Measurements from ENCODE around the gene USP37. TPM values are rescaled to one million over a fixed set of nuclear protein-coding genes. Genes with fewer than 3 reads are reported as not detected.
"Not testable (repeated sequence)": the region's sequence is repeated elsewhere in the genome, so short reads cannot be mapped to it uniquely, and the experiment has no call there.

Gene USP37
- total RNA-seq, 1 experiment from 2014 or later: 19.2 TPM

DNA sequence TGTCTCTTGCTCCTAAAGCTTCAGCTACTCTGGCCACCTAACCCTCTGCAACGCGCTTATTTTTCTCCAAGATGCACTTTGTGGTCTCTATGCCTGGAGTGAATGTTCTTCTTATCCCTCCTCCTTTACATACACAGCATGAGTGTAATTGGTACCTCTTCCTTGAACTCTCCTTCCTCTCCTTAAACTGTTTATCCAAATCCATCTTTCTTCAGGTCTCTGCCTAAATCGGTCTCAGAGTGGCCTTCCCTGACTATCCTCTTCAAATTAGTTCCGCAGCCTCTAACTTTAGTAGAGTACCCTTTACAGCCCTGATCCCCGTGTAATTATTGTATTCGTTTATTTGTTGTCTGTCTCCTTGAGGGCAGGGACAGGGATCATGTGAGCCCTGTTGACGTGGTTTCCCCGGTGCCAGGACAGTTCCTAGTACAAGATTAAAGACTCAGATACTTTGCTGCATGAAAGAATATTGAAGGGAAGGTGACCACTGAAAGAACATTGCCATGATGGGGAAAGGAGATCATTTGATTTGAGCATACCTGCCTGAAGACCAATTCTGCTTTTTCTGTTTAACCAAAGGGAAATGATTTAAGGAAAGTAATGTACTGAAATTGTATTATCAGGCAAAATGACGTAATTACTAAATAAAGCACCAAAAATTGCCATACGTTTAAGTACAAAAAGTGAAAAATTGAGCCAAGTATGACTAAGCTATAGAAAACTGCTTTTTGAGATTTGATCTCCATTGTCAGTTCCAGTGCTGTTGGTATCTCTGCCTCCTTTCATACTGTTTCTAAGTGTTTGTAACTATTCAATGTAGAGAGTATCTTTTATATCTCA lies 1.7 kb upstream of the USP37 start:
- Histone ChIP-seq H3K36me3 (peaks cover 50% of the 10 kb centered on the region), H3K27me3 (replicated peaks) (no peaks in the 10 kb centered on the region), H3K9me3 (replicated peaks) (no peaks in the 10 kb centered on the region), H3K4me1 (replicated peaks) (peaks cover 21% of the 10 kb centered on the region), H3K27ac (peak overlapping the region; percentile 84), H3K4me3 (peak overlapping the region; percentile 71)
- peak in 1 of 2 experiments; percentile 54 for DNase-seq (ENCODE audit: low read depth in 1 of 2, low spot score in 2 of 2)

DNA sequence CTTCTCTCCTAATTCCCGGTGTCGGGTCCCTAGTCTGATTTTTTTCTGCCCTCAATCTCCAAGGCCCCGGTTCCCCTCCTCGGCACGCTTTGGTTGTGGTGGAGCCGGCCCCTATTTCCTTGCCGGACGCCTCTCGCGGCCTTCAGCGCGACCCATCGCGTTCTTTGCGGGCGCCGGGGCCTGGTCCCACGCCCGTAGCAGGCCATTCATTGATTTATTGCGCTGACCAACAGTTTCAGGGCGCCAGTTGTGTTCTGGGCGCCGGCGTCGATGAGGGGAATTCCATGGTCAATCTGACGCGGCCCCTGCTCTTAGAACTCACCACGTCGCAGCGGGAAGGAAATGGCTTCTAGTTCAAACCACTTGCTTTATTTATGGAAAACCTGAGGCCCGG lies 884 bp upstream of the USP37 start:
- H3K4me3 ChIP-seq: peak overlapping the region; percentile 71
- H3K9me3 ChIP-seq (replicated peaks): no peaks in the 10 kb centered on the region
- peaks cover 46% of the 10 kb centered on the region for H3K36me3 ChIP-seq
- no peaks in the 10 kb centered on the region for H3K27me3 ChIP-seq (replicated peaks)
- H3K4me1 ChIP-seq (replicated peaks): peaks cover 21% of the 10 kb centered on the region
- peak overlapping the region; percentile 84 for H3K27ac ChIP-seq
- DNase-seq (ENCODE audit: low read depth in 1 of 2, low spot score in 2 of 2): peak in 1 of 2 experiments; percentile 58

DNA sequence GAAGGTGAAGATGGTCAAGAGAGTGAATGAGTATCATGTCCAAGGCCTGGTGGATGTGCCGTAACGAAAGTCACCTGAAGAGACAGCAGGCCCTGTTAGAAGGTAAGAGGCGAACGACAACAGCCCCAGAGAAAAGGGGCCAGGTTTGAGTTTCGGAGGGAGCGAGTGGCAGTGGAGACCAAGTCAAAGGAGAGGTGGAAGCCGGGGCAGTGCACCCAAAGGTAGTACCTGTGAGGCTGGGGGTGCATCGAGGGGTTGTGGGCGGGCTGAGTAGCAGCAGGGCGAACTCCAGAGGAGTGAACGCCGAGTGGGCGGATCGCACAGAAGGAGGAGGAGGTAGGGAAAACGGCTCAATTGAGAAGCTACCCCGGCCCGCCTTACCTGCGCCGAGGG lies 358 bp downstream of the USP37 start:
- Histone ChIP-seq H3K36me3 (peaks cover 50% of the 10 kb centered on the region), H3K4me1 (replicated peaks) (peaks cover 21% of the 10 kb centered on the region), H3K27me3 (replicated peaks) (no peaks in the 10 kb centered on the region), H3K27ac (peak overlapping the region; percentile 80), H3K9me3 (replicated peaks) (no peaks in the 10 kb centered on the region), H3K4me3 (peak overlapping the region; percentile 71)
- no peak for DNase-seq (ENCODE audit: low read depth in 1 of 2, low spot score in 2 of 2)

DNA sequence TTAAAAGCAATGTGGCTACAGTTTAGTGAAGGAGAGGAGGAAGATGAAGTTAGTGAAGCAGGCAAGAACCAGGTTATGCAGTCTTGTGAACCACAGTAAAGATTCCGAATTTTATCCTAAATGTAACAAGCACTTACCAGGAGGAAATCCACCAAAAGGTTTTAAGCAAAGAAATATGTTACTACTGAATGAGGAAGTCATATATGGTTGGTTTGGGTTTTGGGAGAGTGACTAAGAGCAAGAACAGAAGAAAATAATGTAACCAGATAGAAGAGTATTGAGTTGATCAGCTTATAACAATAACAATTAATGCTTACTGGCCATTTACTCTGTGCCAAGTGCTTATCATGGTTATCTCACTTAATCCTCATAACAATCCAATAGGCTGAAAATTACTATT lies 1.9 kb downstream of the USP37 start:
- peaks cover 21% of the 10 kb centered on the region for H3K4me1 ChIP-seq (replicated peaks)
- H3K4me3 ChIP-seq: no peak overlapping the region
- H3K36me3 ChIP-seq: peaks cover 55% of the 10 kb centered on the region
- H3K27ac ChIP-seq: no peak overlapping the region
- DNase-seq (ENCODE audit: low read depth in 1 of 2, low spot score in 2 of 2): no peak
- no peaks in the 10 kb centered on the region for H3K9me3 ChIP-seq (replicated peaks)
- no peaks in the 10 kb centered on the region for H3K27me3 ChIP-seq (replicated peaks)

DNA sequence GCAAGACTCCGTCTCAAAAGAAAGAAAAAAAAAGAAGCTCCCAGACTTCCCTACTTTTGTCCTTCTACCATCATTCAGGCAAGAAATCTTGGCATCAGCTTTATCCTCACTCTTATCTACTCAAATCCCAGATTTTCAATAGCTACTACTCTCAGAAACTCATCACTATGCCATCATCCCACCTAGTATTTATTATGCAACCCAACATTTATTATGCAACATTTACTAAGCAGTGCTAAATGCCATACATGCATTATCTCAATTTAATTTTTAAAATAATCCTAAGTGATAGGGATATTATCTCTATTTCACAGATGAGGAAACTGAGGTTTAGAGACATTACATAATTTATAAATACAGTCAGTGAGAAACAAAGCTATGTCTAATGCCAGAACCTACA lies 4.1 kb downstream of the USP37 start:
- Histone ChIP-seq H3K27ac (no peak overlapping the region), H3K9me3 (replicated peaks) (no peaks in the 10 kb centered on the region), H3K27me3 (replicated peaks) (no peaks in the 10 kb centered on the region), H3K4me3 (no peak overlapping the region), H3K36me3 (peaks cover 64% of the 10 kb centered on the region), H3K4me1 (replicated peaks) (peaks cover 8% of the 10 kb centered on the region)
- no peak for DNase-seq (ENCODE audit: low read depth in 1 of 2, low spot score in 2 of 2)

DNA sequence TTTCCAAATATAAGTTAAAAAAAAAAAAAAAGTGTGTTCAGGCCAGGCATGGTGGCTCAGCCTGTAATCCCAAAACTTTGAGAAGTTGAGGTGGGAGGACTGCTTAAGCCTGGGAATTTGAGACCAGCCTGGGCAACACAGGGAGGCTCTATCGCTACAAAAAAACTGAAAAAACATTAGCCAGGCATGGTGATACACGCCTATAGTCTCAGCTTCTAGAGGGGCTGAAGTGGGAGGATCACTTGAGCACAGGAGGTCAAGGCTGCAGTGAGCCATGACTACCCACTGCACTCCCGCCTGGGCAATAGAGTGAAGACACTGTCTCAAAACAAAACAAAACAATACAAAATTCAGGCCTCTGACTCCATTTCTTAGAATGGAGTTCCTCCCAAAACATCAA lies 9.2 kb downstream of the USP37 start:
- Histone ChIP-seq H3K36me3 (peaks cover 72% of the 10 kb centered on the region), H3K27ac (no peak overlapping the region), H3K4me1 (replicated peaks) (no peaks in the 10 kb centered on the region), H3K4me3 (no peak overlapping the region), H3K9me3 (replicated peaks) (no peaks in the 10 kb centered on the region), H3K27me3 (replicated peaks) (no peaks in the 10 kb centered on the region)
- no peak for DNase-seq (ENCODE audit: low read depth in 1 of 2, low spot score in 2 of 2)

DNA sequence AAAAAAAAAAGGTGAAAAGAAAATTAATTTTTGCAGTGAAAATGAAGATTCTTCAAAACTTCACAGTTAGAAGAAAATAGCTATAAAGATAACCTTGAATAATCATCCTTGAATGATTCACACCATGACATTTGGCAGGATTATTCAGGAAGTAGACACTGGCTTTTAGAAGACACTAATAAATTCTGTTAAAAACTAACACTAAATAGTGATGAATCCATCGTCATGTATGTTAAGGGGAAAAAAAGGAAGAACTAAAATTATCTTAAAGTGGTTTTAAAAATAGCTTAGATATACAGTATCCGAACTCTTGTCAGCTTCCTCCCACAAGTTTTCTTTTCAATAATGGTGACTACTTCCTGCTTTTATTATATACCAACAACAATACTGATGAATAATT lies 10.2 kb downstream of the USP37 start:
- Histone ChIP-seq H3K27ac (no peak overlapping the region), H3K4me1 (replicated peaks) (no peaks in the 10 kb centered on the region), H3K27me3 (replicated peaks) (no peaks in the 10 kb centered on the region), H3K9me3 (replicated peaks) (no peaks in the 10 kb centered on the region), H3K36me3 (peaks cover 75% of the 10 kb centered on the region), H3K4me3 (no peak overlapping the region)
- DNase-seq (ENCODE audit: low read depth in 1 of 2, low spot score in 2 of 2): no peak

DNA sequence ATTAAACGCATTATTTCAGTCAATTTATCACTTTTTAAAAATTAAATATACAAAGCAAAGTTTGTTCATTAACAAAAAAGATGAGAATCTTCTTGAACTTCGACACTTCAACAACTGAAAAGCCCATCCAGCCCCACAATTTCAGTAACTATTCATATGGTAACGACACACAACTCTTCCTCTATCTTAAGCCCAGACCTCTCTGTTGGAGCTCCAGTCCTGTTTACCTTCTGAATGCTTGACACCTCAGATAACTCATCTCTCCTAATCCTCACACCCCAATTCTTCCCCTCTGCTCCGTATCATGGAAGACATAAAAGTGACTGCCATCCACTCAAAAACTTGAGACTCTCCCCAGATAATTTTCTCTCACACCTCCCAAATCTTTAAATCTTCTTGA lies 12.6 kb downstream of the USP37 start:
- no peaks in the 10 kb centered on the region for H3K27me3 ChIP-seq (replicated peaks)
- H3K36me3 ChIP-seq: peaks cover 69% of the 10 kb centered on the region
- no peaks in the 10 kb centered on the region for H3K9me3 ChIP-seq (replicated peaks)
- H3K4me3 ChIP-seq: no peak overlapping the region
- H3K4me1 ChIP-seq (replicated peaks): no peaks in the 10 kb centered on the region
- DNase-seq (ENCODE audit: low read depth in 1 of 2, low spot score in 2 of 2): no peak
- no peak overlapping the region for H3K27ac ChIP-seq

DNA sequence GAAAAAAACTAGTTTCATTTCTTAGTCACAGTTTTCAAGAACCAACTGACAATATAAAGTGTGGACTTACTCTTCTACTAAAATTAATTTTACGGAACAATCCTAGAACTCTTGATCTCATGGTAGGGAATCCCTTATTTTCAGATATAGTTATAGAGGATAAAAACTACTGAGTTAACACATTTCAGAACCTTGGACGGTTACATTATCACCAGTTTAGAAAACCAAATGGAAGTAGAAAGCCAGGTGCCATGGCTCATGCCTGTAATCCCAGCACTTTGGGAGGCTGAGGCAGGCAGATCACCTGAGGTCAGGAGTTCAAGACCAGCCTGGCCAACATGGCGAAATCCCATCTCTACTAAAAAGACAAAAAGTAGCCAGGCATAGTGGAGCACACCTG lies 13.9 kb downstream of the USP37 start:
- H3K27me3 ChIP-seq (replicated peaks); H3K4me1 ChIP-seq (replicated peaks); H3K9me3 ChIP-seq (replicated peaks); DNase-seq (ENCODE audit: low read depth in 1 of 2, low spot score in 2 of 2); H3K27ac ChIP-seq; H3K4me3 ChIP-seq: not testable (repeated sequence)
- H3K36me3 ChIP-seq: peaks cover 70% of the 10 kb centered on the region

DNA sequence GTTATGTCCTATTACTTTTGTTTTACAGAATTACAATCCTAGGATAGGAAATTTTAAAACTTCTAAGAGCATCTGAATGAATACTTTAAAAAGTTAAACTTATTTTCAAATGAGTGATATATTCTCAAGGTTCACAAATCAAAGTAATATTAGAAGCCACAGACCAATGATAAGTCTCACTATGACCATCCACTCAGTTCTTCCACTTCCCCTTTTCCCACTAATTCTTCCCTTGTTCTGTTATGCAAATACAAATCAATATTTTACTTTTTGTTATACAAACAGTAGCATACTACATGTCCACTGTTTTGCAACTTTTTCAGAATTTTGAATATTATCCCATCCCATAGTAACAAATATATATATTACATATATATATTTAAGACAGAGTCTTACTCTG lies 20.2 kb downstream of the USP37 start:
- Histone ChIP-seq H3K9me3 (replicated peaks) (no peaks in the 10 kb centered on the region), H3K36me3 (peaks cover 81% of the 10 kb centered on the region), H3K27ac (no peak overlapping the region), H3K27me3 (replicated peaks) (no peaks in the 10 kb centered on the region), H3K4me1 (replicated peaks) (no peaks in the 10 kb centered on the region), H3K4me3 (no peak overlapping the region)
- no peak for DNase-seq (ENCODE audit: low read depth in 1 of 2, low spot score in 2 of 2)

DNA sequence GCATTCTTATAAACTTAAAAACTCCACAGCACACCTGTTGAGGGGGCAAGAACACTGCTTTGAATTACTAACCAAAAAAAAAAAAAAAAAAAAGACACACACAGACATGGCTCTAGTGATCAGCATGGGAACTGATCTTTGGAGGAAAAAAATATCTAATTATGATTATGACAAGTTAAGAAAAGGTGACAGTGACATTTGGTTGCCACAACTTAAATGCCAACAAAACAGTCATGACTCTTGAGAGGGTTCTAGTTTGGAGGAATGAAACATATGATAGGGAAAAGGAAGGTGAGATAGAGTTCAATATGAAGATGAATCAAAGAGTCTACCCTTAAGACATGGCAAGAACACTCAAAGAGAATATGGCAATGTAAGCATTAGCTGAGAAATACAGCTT lies 20.6 kb downstream of the USP37 start:
- no peak for DNase-seq (ENCODE audit: low read depth in 1 of 2, low spot score in 2 of 2)
- Histone ChIP-seq H3K27me3 (replicated peaks) (no peaks in the 10 kb centered on the region), H3K27ac (no peak overlapping the region), H3K4me3 (no peak overlapping the region), H3K4me1 (replicated peaks) (no peaks in the 10 kb centered on the region), H3K36me3 (peaks cover 81% of the 10 kb centered on the region), H3K9me3 (replicated peaks) (no peaks in the 10 kb centered on the region)

DNA sequence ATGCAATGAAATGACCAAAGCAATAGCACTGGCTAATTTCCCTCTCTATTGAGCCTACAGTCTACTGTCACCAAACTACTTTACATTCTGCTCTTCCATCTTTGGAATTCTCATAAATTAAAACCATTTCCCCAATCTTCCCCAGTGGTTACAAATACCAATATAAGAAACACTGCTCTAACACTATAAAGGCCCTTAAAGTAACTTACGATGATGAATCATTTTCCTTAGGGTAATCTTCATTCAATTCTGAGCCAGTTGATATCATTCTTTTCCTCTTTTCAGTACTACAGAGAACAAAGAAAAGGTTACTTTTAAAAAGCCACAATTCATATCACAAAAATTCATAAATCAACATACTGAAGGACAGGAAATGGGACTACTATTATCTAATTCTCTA lies 22.1 kb downstream of the USP37 start:
- H3K4me3 ChIP-seq: no peak overlapping the region
- peaks cover 84% of the 10 kb centered on the region for H3K36me3 ChIP-seq

DNA sequence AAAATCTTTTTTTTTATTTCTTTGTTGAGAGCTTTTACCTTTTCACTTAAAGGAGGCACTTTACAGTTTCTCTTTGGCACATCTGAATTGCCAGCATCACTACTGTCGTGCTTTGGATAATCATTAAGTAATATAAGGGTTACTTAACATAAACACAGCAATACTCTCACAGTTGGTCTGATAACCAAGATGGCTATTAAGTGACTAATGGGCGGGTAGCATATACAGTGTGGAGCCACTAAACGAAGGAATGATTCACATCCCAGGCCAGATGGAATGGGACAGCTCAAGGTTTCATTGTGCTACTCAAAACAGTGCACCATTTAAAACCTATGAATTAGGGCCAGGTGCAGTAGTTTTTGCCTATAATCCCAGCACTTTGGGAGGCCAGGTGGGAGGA lies 28.1 kb downstream of the USP37 start:
- Histone ChIP-seq H3K27me3 (replicated peaks) (no peaks in the 10 kb centered on the region), H3K36me3 (peaks cover 84% of the 10 kb centered on the region), H3K9me3 (replicated peaks) (no peaks in the 10 kb centered on the region), H3K27ac (no peak overlapping the region), H3K4me3 (no peak overlapping the region), H3K4me1 (replicated peaks) (no peaks in the 10 kb centered on the region)
- DNase-seq (ENCODE audit: low read depth in 1 of 2, low spot score in 2 of 2): no peak

More for the DNA sequence above, 22.1 kb downstream of the USP37 start:
- Histone ChIP-seq H3K27ac (no peak overlapping the region), H3K9me3 (replicated peaks) (no peaks in the 10 kb centered on the region), H3K4me1 (replicated peaks) (no peaks in the 10 kb centered on the region), H3K27me3 (replicated peaks) (no peaks in the 10 kb centered on the region)
- no peak for DNase-seq (ENCODE audit: low read depth in 1 of 2, low spot score in 2 of 2)

DNA sequence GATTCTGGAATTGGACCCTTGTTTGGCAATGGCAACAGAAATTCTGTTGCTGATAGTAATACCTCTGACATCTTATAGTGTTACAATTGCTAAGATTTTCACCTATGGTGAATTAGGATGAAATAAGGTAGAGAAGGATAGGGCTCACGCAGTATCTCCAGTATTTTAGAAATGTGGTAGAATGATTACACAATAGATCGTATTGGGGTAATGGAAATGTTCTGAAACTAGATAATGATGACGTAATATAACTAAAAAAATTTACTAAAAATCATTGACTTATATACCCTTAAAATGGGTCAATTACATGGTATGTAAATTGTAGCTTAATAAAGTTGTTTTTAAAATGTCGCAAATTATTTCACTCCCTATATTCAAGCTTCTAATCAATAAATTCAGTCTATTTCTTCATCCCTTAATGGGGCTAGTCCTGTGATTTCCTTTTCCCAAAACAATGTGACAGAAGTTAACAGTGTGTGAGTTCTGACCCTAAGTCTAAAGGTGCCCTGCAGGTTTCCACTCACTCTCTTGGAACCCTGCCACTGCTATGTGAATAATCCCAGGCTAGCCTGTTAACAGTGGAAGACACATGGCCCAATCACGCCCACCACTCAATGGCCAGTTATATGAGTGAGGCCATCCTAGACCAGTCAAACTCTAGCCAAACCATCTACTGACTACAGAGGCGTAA lies 31.2 kb downstream of the USP37 start:
- Histone ChIP-seq H3K27me3 (replicated peaks) (no peaks in the 10 kb centered on the region), H3K4me3 (no peak overlapping the region), H3K27ac (no peak overlapping the region), H3K9me3 (replicated peaks) (no peaks in the 10 kb centered on the region), H3K4me1 (replicated peaks) (no peaks in the 10 kb centered on the region), H3K36me3 (peaks cover 76% of the 10 kb centered on the region)
- no peak for DNase-seq (ENCODE audit: low read depth in 1 of 2, low spot score in 2 of 2)

Measured in SJSA1 (cell line).